GM18907 (cell line): ENCODE measurements around the gene SUDS3.

Experiments used
- ATAC-seq: cut with Tn5 transposase; IDR thresholded peaks from one replicate; pipeline ENCODE4 v1.9.1; 2021; ENCODE audit warnings: mild to moderate bottlenecking, moderate library complexity; ENCODE audit not compliant: unreplicated experiment

The SUDS3 gene

DNA sequence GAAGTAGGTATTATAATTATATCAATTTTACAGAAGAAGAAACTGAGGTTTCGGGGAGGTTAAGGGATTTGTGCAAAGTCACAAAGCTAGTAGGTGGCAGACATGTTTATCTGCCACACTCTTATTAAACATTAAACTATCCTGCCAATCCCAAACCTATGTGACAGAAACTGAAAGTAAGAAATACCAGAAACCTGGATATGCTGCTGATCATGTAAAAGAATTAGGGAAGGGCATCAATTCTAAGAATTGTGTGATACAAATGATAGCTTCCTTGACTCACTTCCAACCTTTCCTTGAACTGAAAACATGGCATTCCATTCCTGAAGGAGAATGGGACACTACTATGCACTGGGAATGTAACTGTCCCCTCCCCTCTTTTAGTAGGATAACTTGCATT lies 20.5 kb upstream of the SUDS3 start:
- no peak for ATAC-seq

DNA sequence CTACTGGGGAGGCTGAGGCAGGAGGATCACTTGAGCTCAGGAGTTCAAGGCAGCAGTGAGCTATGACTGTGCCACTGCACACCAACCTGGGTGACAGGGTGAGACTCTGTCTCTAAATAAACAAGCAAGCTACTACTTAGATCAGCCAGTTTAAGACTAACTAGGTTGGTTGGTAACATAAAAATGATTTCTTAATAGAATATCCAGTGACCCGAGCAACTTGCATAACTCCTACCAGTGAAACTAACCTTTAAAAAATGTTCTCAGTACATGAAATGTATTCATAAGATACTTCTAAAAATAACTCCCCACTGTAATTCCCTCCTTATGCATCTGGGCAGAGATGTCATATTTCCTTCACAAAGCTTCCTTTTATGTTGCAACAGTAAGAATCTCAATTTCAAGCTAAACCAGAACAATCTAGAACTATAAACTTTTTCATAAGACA lies 19.5 kb upstream of the SUDS3 start:
- peak; percentile 30 for ATAC-seq

DNA sequence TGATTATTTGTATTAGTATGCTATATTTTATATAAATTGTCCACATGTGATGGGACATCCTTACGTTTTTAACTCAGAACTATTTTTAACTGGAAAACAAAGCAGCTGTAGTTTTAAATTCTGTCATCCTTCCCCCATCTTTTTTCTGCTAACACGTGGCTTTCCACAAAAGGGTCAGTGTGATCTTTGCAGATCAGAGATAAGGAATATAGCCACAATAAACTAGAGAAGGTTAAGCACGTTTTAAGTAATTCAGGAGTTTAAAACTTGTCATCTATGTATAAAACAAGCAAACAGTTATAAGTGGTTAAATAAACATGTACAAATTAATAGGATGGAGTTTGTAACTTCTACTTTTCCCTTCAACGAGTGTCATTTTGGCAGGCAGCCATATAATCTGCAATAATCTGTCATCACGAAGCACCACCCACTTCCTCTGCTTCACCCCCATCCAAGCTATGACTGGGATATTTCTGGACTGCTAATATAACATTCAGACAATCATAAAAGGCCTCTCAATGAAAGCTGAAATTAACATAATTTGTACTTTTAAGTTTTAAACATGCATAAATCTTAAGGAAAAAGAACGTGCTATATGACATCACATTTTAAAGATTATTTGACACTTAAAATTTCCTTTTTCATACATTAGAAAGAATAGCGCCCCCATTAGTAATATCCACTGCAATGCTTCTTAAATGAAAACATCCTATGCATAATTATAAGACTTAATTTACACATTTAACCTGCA lies 18.9 kb upstream of the SUDS3 start:
- ATAC-seq: peak; percentile 55

DNA sequence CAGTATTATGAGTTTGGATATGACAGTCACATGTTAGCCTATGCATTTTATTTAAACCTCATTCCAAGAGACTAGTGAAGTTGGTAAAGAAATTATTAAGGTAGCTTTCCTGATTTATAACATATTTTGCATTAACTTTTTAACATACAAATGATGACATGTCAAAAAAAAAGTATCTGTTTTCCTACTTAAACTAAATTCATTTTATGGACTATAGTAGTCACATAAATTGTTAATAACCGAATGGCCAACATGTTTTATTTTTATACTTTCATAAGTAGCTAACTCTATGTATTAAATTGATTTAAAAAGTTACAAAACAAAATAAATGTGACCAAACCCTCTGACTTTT lies 18.4 kb upstream of the SUDS3 start:
- no peak for ATAC-seq

DNA sequence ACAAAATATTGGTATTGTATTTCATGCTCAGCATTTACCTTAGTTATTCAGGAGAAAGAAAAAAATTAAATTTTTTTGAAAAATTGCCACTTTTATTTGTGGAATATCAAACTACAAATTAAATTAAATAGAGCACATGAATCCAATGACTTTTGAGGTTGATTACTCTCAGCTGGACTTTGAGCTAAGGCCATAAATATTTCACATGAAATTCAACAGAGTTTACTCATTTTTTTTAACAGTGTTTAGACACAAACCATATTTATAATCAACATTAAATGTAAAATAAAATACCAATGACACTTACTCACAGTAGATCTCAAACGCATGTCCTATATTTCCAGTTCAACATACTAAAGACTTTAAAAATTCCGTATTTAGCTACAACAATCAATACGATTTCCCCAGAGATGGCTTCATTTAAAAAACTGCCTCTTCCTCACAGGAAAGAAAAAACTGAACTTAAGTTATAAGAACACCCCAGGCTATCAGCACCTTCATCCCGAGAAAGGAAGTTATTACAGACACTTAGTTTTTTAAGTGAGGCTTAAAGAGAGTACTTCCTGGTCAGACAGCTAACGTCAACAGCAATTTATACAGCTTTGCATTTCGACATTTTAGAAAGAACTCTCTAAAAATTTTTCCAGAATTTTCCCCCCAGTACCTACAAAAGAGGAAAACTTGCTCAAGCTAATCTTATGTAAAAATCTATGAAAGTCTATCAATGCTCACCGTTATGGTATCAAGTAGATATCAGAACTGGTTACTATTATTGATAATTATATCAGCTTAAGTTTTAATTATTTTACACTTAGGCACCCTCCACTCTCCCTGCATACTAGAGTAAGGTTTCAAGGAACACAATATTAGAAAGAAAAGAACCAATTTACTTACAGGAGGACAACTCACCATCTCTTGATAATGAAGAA lies 17.5 kb upstream of the SUDS3 start:
- ATAC-seq: no peak

- ATAC-seq: peak; percentile 53
Observed at GRCh38 chr12:118359541-118359915, 16.8 kb upstream of the SUDS3 start.

- ATAC-seq: no peak
Observed at GRCh38 chr12:118361092-118361404, 15.3 kb upstream of the SUDS3 start.

DNA sequence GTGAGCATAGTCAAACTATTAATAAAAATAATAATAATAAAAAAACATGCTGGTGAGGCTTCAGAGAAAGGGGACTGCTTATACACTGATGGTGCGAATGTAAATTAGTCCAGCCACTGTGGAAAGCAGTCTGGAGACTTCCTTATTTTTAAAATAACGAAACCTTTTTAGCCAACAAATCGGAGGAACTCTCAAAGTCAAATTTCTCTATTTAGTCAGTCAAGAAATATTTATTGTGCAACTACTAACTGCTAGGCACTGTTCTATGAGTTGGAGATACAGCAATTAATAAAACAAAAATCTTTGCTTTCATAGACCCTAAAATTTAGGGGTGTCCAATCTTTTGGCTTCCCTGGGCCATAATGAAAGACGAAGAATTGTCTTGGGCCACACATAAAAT lies 14.5 kb upstream of the SUDS3 start:
- ATAC-seq: no peak

DNA sequence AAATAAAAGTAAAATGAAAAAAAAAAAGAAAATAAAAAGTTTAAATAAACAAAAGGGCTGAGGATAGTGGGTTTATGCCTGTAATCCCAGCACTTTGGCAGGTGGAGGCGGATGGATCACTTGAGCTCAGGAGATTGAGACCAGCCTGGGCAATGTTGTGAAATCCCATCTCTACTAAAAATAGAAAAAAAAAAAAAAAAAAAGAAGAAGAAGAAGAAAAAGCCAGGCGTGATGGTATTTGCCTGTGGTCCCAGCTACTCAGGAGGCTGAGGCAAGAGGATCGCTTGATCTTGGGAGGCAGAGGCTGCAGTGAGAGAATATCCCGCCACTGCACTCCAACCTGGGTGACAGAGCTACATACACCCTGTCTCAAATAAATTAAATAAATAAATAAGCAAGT lies 7.5 kb upstream of the SUDS3 start:
- ATAC-seq: no peak

DNA sequence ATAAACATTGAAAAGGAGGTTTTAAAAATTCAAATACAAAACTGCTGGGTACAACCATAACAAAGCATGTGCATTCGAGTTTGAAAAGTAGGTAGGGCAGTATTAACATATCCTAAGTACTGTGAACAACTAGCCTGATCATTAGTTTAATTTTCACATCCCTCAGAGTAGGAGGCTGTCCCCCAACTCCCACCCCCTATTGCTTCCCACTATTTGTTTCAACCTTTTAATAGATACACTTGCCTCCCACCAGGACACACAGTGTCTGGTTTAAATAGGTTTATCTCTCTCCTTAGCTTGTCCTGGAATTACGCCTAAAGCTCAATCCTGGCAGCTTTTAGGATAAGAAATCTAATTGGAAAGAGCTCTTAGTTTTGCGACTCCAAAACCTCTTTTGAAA lies 5.8 kb upstream of the SUDS3 start:
- ATAC-seq: no peak

DNA sequence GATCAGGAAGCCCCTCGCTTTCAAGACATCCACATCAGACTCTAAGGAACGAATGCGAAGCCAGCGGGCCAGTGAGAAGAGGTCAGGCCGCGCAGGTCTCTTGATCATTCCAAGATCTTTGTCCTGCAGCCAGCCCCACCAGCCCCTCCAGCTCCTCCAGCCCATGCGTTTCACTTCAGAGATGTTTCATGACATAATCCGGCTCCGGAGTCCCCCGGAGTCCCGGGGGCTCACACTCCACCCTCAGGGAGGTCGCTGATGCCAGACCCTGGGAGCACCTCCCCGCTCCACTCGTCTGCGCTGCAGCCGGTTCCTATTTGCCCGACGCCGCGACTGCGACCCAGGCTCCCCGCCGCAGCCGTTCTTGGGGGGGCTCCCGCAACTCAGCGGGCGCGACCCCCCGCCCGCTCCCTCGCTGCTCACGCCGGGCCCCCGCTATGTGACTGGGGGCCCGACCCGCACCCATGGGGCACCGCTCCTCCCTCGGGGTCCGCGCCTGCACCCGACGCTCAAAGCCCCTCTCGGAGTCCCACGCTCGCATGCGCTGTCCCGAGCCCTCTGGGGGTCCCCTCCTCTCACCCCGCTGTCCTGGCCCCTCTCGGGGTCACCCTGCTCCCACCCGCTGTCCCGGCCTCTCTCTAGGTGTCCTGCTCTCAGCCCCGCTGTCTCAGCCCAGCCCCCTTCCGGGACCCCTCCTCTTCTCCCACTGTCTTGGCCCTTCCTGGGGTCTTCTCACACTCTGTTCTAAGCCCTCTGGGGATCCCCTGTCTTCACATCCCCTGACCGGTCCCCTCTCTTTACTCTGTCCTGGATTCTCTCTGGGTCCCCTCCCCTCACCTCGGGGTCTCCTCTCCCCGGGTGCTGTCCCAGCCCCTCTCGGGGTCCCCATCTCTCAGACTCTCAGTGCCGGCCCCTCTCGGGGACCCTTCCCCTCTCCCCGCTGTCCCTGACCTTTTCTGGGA lies 4.8 kb upstream of the SUDS3 start:
- no peak for ATAC-seq

DNA sequence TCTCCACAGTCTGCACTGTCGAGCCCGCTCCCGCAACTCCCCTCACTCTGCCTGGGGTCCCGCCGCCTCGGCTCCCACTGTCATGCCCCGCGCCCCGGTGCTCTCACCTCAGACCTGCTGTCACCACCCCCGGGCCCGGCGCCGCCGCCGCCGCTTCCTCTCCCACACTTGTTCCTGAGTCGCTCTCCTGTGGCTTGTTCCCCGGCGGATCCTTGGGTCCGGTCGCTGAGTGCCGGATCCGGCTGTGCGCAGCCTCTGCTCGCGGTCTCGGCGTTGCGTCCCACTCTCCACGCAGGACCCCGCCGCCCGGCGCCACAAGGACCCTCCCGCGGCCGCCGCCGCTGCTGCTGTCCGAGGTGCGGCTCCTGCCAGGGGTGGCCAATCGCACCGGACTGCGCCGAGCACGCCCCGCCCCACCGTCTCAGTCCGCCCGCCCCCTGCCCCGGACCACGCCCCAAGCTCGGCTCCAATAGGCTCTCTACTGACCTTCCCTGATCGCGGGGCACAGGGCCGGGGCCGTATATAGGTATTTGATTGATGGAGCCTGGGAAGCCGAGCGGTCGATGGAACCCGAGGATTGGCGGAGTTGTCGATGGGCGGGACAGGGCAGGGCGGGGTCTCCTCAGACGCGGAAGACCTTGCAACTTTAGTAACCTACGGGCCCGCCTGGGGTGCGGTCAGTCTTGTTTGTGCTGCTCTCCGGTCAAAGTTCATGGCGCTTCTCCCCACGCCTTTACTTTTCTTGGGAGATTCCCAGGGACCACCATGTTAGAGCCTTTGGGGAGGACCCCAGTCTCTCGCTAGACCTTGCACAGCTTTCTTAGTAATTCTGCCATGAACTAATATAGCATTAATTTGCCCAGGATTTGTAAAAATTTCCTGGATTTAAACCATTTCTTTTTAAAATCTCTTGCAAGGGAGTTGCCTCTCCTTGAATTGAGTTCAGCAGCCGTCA lies 3.5 kb upstream of the SUDS3 start, which contains the start of gene TAOK3:
Gene TAOK3, minus strand, starts transcription at position 367 of the 955 bp plus-strand sequence. CDS start 117,340 bp downstream, outside the sequence.
- peak; percentile 84 for ATAC-seq

DNA sequence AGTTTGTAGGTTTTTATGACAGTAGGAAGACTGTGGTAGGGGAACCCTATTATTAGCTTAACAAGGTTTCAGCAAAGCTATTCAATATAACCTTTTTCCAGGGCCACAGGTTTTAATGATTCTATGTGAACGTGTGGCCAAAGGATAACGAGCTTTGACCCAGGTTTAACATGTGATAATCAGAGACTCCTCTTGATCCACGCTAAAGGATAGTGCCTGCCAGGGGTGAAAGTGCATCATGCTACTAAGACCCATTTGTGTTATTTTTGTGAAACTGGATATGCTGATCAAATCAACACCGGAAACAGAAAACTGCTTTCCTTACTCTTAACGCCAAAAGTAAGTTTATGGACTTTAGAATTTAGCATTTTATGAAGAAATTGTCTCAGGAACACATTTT lies 2.7 kb upstream of the SUDS3 start:
- no peak for ATAC-seq

DNA sequence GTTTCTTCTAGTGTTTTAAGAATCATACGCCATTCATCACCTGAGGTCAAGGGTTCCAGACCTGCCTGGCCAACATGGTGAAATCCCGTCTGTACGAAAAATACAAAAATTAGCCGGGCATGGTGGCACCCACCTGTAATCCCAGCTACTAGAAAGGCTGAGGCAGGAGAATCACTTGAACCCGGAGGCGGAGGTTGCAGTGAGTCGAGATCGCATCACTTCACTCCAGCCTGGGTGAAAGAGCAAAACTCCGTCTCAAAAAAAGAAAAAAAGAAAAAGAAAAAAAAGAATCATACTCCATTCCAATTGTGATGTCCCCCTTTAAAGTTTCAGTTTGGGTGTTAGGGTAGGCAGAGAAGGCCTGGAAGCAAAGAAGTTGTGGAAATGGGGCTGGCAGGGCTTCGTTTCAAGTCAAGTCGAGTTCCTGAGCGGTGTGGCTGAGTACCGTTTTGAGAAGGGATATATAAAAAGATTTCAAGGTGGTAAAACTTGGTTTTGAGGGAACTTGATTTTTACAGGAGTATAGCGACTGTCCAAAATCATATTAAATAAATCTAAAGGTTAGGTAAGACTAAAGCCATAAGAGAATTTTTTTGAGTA lies 2.1 kb upstream of the SUDS3 start:
- ATAC-seq: no peak

DNA sequence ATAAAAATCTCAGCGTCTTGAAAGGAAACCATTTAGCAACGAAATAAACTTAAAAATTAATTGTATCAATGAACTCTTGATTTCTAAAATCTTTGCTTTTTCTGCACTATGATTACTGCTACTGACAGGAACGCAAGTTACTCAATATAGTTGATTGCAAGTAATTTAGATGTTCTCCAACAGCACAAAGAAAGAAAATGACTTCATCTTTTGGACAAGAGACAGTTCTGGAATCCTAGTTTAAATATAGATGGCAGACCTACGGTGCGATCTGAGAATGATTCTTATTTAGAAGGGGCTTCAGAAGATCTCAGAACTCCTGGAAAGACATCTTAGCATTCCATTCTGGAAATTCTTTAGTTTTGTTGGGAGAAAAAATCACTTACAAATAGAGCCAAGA lies 1.4 kb upstream of the SUDS3 start:
- no peak for ATAC-seq

DNA sequence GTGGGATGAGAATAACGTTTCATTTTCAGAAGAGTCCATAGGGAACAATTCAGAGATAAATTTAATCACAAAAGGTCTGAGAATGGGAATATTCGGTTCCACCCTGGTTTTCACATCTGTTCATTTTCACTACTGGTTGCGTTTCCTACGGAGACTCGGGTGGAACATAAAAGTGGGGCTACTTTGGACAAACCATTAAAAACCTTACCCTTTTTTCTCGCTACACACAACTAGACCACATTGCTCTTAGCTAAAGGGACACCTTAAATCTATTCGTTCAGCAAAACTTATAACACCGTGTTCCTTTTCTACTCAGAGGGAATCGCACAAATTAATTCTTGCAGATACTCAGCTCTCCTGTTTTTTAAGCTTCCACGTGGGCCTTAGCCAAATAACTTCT lies 1.0 kb upstream of the SUDS3 start:
- no peak for ATAC-seq

- no peak for ATAC-seq
Observed at GRCh38 chr12:118377021-118377883, 897 bp downstream of the SUDS3 start.

DNA sequence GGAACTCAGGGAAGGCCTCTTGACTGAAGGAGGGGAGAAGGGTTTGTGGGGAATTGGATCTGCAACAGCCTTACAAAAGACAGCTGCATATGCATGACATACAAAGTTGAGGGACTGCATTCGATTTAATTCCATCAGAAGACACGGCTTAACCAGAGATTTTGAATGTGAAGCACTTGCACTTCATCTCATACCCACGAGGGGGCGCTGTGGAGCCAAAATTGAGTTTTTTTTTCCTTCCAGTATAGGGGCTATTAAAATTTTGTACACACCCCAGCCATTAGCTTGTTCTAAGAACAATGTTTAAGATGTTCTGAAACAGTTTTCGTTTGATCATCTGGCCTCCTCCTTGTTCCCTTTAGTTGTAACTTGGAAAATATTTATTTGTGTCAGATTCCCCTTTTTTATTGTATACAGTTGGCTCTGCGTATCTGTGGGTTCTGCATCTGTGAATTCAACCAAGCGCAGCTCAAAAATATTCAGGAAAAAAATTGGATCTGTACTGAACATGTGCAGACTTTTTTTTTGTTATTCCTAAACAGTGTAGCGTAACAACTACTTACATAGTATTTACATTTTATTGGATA lies 1.6 kb downstream of the SUDS3 start:
- no peak for ATAC-seq
